Measurements from ENCODE around the gene ACVR1.

ACVR1 gene

GRCh38 chr2:157866202-157866601, 9.9 kb downstream of the ACVR1 start:
- in situ Hi-C loops (cut with HindIII; ENCODE audit: low pct_unique_long_range_greater_than_20kb, low sequenced_read_pairs): no loop called here
- no peak for TF ChIP-seq JUND (IDR thresholded peaks at IDR 0.05; ENCODE audit: low read depth)
- no peak for DNase-seq (ENCODE audit: low read depth in 1 of 2, low spot score in 1 of 2)

DNA sequence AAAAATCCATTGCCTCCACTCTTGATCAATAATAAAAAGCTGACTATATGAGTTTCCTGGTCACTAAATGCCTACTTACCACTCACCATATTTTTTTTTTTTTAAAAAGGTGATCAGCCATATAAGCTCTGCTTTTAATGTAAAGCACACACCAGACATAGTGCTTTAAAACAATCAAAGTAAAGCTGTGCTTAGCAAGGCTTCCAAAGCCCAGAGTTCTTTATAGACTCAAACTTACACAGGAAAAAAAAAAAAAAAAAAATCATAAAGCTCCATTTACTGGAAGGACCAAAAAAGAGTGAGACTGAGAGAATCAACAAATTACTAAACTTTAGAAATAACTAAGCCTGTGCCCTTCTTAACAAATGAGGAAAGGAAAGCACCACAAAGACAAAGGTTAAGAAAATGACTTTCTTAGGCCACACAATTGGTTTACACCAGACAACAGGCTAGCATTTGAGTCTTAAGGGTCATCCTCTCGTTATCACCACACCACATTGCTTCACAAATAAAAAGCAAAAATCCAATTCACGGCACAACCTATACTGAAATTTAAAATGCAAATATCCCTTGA, 11.2 kb downstream of the ACVR1 start:
- in situ Hi-C loops (cut with HindIII; ENCODE audit: low pct_unique_long_range_greater_than_20kb, low sequenced_read_pairs): no loop called here
- TF ChIP-seq JUND (IDR thresholded peaks at IDR 0.05; ENCODE audit: low read depth): no peak
- no peak for DNase-seq (ENCODE audit: low read depth in 1 of 2, low spot score in 1 of 2)

DNA sequence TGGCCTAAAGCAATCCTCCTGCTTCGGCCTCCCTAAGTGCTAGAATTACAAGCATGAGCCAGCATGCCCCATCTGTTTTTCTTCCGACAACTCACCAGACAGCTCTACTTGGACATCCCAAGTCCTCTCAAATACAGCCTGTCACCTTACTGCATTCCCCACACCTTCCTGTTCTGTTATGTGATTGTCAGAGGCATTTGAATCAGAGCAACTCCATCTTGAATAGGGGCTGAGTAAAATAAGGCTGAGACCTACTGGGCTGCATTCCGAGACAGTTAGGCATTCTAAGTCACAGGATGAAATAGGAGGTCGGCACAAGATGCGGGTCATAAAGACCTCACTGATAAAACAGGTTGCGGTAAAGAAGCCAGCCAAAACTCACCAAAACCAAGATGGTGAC, 17.3 kb downstream of the ACVR1 start:
- in situ Hi-C loops (cut with HindIII; ENCODE audit: low pct_unique_long_range_greater_than_20kb, low sequenced_read_pairs): no loop called here
- TF ChIP-seq JUND (IDR thresholded peaks at IDR 0.05; ENCODE audit: low read depth): no peak
- no peak for DNase-seq (ENCODE audit: low read depth in 1 of 2, low spot score in 1 of 2)

- in situ Hi-C loops (cut with HindIII; ENCODE audit: low pct_unique_long_range_greater_than_20kb, low sequenced_read_pairs): no loop called here
- DNase-seq (ENCODE audit: low read depth in 1 of 2, low spot score in 1 of 2): no peak
- TF ChIP-seq JUND (IDR thresholded peaks at IDR 0.05; ENCODE audit: low read depth): no peak
These were observed 18.2 kb downstream of the ACVR1 start for GRCh38 chr2:157857881-157858280.

DNA sequence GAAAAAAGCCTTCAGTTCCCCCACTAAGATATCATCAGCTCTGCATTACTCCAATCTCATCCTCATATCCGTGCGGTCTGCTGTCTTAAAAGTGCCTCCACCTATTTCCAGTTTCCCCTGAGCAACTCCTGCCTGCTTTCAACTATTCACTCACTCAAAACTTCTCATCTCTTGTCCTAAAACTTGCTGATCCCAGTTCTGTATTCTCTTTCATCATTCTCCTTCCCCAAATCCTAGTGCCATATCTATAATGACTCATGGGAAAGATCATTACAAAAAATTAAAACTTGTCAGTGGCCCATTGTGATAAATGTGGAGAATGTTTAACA, 20.0 kb downstream of the ACVR1 start:
- DNase-seq (ENCODE audit: low read depth in 1 of 2, low spot score in 1 of 2): no peak
- TF ChIP-seq JUND (IDR thresholded peaks at IDR 0.05; ENCODE audit: low read depth): no peak
- in situ Hi-C loops (cut with HindIII; ENCODE audit: low pct_unique_long_range_greater_than_20kb, low sequenced_read_pairs): no loop called here

DNA sequence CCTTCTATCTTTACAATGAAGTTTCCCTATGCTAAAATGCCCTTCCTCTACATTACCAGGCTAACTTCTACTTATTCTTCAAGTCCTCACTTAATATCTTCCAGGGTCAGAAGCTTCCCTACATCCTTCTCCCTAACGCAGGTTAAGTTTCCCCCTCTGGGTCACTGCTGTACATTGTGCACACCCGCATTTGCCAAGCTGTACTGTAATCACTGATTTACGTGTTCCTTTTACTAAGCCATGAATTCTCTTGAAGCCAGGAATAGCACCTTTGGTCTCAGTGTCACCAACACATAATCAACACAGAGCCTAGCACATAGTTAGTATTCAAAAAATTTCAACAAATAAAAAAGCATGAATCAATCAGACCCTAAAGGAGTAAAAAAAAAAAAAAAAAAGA, 22.3 kb downstream of the ACVR1 start:
- TF ChIP-seq JUND (IDR thresholded peaks at IDR 0.05; ENCODE audit: low read depth): no peak
- DNase-seq (ENCODE audit: low read depth in 1 of 2, low spot score in 1 of 2): no peak
- in situ Hi-C loops (cut with HindIII; ENCODE audit: low pct_unique_long_range_greater_than_20kb, low sequenced_read_pairs): no loop called here

DNA sequence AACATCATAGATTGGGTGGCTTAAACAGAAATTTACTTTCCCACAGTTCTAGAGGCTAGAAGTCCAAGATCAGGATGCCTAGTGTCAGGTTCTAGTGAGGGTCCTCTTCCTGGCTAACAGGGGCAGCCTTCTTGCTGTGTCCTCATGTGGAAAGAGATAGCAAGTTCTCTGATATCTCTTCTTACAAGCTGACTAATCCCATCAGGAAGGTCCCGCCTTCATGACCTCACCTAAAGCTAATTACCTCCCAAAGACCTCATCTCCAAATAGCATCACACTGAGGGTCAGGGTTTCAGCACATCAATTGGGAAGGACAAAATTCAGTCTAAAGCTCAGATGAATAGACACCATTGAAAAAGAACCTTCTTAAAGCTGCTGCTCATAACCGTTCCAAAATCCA, 22.9 kb downstream of the ACVR1 start:
- TF ChIP-seq JUND (IDR thresholded peaks at IDR 0.05; ENCODE audit: low read depth): no peak
- DNase-seq (ENCODE audit: low read depth in 1 of 2, low spot score in 1 of 2): no peak
- in situ Hi-C loops (cut with HindIII; ENCODE audit: low pct_unique_long_range_greater_than_20kb, low sequenced_read_pairs): no loop called here

- in situ Hi-C loops (cut with HindIII; ENCODE audit: low pct_unique_long_range_greater_than_20kb, low sequenced_read_pairs): no loop called here
- no peak for DNase-seq (ENCODE audit: low read depth in 1 of 2, low spot score in 1 of 2)
- no peak for TF ChIP-seq JUND (IDR thresholded peaks at IDR 0.05; ENCODE audit: low read depth)
These were observed 26.5 kb downstream of the ACVR1 start for GRCh38 chr2:157849591-157849990.

- in situ Hi-C loops (cut with HindIII; ENCODE audit: low pct_unique_long_range_greater_than_20kb, low sequenced_read_pairs): no loop called here
- no peak for DNase-seq (ENCODE audit: low read depth in 1 of 2, low spot score in 1 of 2)
- TF ChIP-seq JUND (IDR thresholded peaks at IDR 0.05; ENCODE audit: low read depth): no peak
These were observed 27.9 kb downstream of the ACVR1 start for GRCh38 chr2:157848213-157848612.

GRCh38 chr2:157845081-157845480, 31.0 kb downstream of the ACVR1 start:
- no peak for DNase-seq (ENCODE audit: low read depth in 1 of 2, low spot score in 1 of 2)
- no peak for TF ChIP-seq JUND (IDR thresholded peaks at IDR 0.05; ENCODE audit: low read depth)
- in situ Hi-C loops (cut with HindIII; ENCODE audit: low pct_unique_long_range_greater_than_20kb, low sequenced_read_pairs): no loop called here

GRCh38 chr2:157843935-157844334, 32.2 kb downstream of the ACVR1 start:
- DNase-seq (ENCODE audit: low read depth in 1 of 2, low spot score in 1 of 2): no peak
- in situ Hi-C loops (cut with HindIII; ENCODE audit: low pct_unique_long_range_greater_than_20kb, low sequenced_read_pairs): no loop called here
- no peak for TF ChIP-seq JUND (IDR thresholded peaks at IDR 0.05; ENCODE audit: low read depth)

DNA sequence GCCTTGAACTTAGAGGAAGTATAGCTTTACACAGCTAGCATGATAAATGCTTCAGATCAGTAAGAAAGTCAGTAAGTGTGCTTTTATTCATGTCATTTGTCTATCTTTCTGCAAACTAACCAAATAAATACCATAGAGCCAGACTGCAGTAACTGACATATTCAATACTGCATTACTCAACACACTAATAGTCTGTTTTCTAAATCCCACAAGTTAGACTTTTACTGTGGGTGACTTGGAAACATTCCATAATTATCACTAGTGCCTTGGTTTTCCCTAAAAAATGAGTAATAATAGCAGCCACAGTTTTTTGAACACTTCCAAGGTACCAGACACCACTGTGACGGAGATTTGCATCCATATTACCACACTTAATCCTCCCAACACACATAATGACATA, 33.0 kb downstream of the ACVR1 start:
- TF ChIP-seq JUND (IDR thresholded peaks at IDR 0.05; ENCODE audit: low read depth): no peak
- DNase-seq (ENCODE audit: low read depth in 1 of 2, low spot score in 1 of 2): no peak
- in situ Hi-C loops (cut with HindIII; ENCODE audit: low pct_unique_long_range_greater_than_20kb, low sequenced_read_pairs): no loop called here

- in situ Hi-C loops (cut with HindIII; ENCODE audit: low pct_unique_long_range_greater_than_20kb, low sequenced_read_pairs): no loop called here
- DNase-seq (ENCODE audit: low read depth in 1 of 2, low spot score in 1 of 2): no peak
- TF ChIP-seq JUND (IDR thresholded peaks at IDR 0.05; ENCODE audit: low read depth): no peak
These were observed 33.8 kb downstream of the ACVR1 start for GRCh38 chr2:157842106-157842879.

- in situ Hi-C loops (cut with HindIII; ENCODE audit: low pct_unique_long_range_greater_than_20kb, low sequenced_read_pairs): no loop called here
These were observed 34.6 kb downstream of the ACVR1 start for GRCh38 chr2:157841485-157841884.

More at GRCh38 chr2:157841485-157841884, 34.6 kb downstream of the ACVR1 start:
- no peak for TF ChIP-seq JUND (IDR thresholded peaks at IDR 0.05; ENCODE audit: low read depth)
- no peak for DNase-seq (ENCODE audit: low read depth in 1 of 2, low spot score in 1 of 2)

Measured in T47D (cell line).